H9 (cell line): Measurements from ENCODE around the gene TGFBRAP1. TPM values are rescaled to one million over a fixed set of nuclear protein-coding genes. Genes with fewer than 3 reads are reported as not detected.

Experiments
- DNase-seq: peaks from one replicate; pipeline ENCODE4 v3.0.0-alpha.2; 2017
- H2AFZ ChIP-seq: one replicate; pipeline ENCODE4 v1.6.1; 2013; ENCODE audit warnings: mild to moderate bottlenecking, low read length, control low read depth, moderate library complexity
- H2AK5ac ChIP-seq: 2 replicates; pipeline ENCODE4 v1.6.1; 2013; ENCODE audit warnings: low read length, control low read depth, mixed read lengths; ENCODE audit not compliant: insufficient read length
- H2BK120ac ChIP-seq: one replicate; pipeline ENCODE4 v1.6.1; 2013; ENCODE audit warnings: low read depth, mild to moderate bottlenecking, low read length, control low read depth, inconsistent platforms; ENCODE audit not compliant: poor library complexity, severe bottlenecking
- H2BK12ac ChIP-seq: 2 replicates; pipeline ENCODE4 v1.6.1; 2013; ENCODE audit warnings: low read length, control low read depth, mixed read lengths, low read depth; ENCODE audit not compliant: insufficient read length
- H2BK15ac ChIP-seq: 2 replicates; pipeline ENCODE4 v1.6.1; 2013; ENCODE audit warnings: low read depth, low read length, control low read depth
- H2BK20ac ChIP-seq: one replicate; pipeline ENCODE4 v1.6.1; 2013; ENCODE audit warnings: low read depth, mild to moderate bottlenecking, low read length, control low read depth, inconsistent platforms; ENCODE audit not compliant: poor library complexity, severe bottlenecking
- H2BK5ac ChIP-seq: 2 replicates; pipeline ENCODE4 v1.6.1; 2013; ENCODE audit warnings: low read length, control low read depth, mixed read lengths; ENCODE audit not compliant: insufficient read length
- H3K14ac ChIP-seq: 2 replicates; pipeline ENCODE4 v1.6.1; 2013; ENCODE audit warnings: low read length, control low read depth; ENCODE audit not compliant: insufficient read depth
- H3K18ac ChIP-seq: 2 replicates; pipeline ENCODE4 v1.6.1; 2013; ENCODE audit warnings: low read depth, mild to moderate bottlenecking, mixed read lengths, low read length, control low read depth; ENCODE audit not compliant: insufficient read length
- H3K23ac ChIP-seq: 2 replicates; pipeline ENCODE4 v1.6.1; 2013; ENCODE audit warnings: low read length, control low read depth, mixed read lengths, low read depth; ENCODE audit not compliant: insufficient read length
- H3K23me2 ChIP-seq: 2 replicates; pipeline ENCODE4 v1.6.1; 2013; ENCODE audit warnings: low read depth, mild to moderate bottlenecking, mixed read lengths, low read length, control low read depth; ENCODE audit not compliant: insufficient read length, poor library complexity, severe bottlenecking
- H3K27ac ChIP-seq: 2 replicates; pipeline ENCODE4 v1.5.1; 2013; ENCODE audit warnings: low read length, control low read depth, mixed read lengths, low read depth; ENCODE audit not compliant: insufficient read length
- H3K27me3 ChIP-seq: 2 replicates; pipeline ENCODE4 v1.6.1; 2013; ENCODE audit warnings: low read length, control low read depth, inconsistent platforms; ENCODE audit not compliant: insufficient read depth
- H3K4ac ChIP-seq: 2 replicates; pipeline ENCODE4 v1.6.1; 2013; ENCODE audit warnings: low read depth, mild to moderate bottlenecking, control low read depth, inconsistent platforms, low read length, moderate library complexity
- H3K4me1 ChIP-seq: 2 replicates; pipeline ENCODE4 v1.6.1; 2013; ENCODE audit warnings: low read length, control low read depth, inconsistent platforms; ENCODE audit not compliant: insufficient read depth
- H3K4me2 ChIP-seq: 2 replicates; pipeline ENCODE4 v1.6.1; 2013; ENCODE audit warnings: low read length, control low read depth, mixed read lengths; ENCODE audit not compliant: insufficient read length, insufficient read depth
- H3K56ac ChIP-seq: 2 replicates; pipeline ENCODE4 v1.6.1; 2013; ENCODE audit warnings: low read depth, mild to moderate bottlenecking, mixed read lengths, low read length, control low read depth; ENCODE audit not compliant: insufficient read length
- H3K79me1 ChIP-seq: 2 replicates; pipeline ENCODE4 v1.6.1; 2013; ENCODE audit warnings: low read depth, mild to moderate bottlenecking, moderate library complexity, low read length, control low read depth, inconsistent platforms; ENCODE audit not compliant: insufficient read depth, poor library complexity, severe bottlenecking
- H3K79me2 ChIP-seq: 2 replicates; pipeline ENCODE4 v1.6.1; 2013; ENCODE audit warnings: low read length, control low read depth, inconsistent platforms; ENCODE audit not compliant: insufficient read depth
- H3K9ac ChIP-seq: 2 replicates; pipeline ENCODE4 v1.6.1; 2013; ENCODE audit warnings: low read length, control low read depth, mixed read lengths; ENCODE audit not compliant: insufficient read length; ENCODE audit errors: extremely low read depth
- H3K9me3 ChIP-seq: one replicate; pipeline ENCODE4 v1.6.1; 2013; ENCODE audit warnings: low read depth, low read length, inconsistent platforms; ENCODE audit not compliant: control insufficient read depth
- H3T11ph ChIP-seq: one replicate; pipeline ENCODE4 v1.6.1; 2013; ENCODE audit warnings: mild to moderate bottlenecking, low read length, control low read depth, inconsistent platforms
- H4K20me1 ChIP-seq: one replicate; pipeline ENCODE4 v1.6.1; 2013; ENCODE audit not compliant: control insufficient read depth, insufficient read length, insufficient read depth
- H4K5ac ChIP-seq: 2 replicates; pipeline ENCODE4 v1.6.1; 2013; ENCODE audit warnings: low read depth, mild to moderate bottlenecking, mixed read lengths, low read length, control low read depth; ENCODE audit not compliant: insufficient read length
- H4K8ac ChIP-seq: replicated peaks from 2 replicates; pipeline ENCODE4 v1.6.1; 2013; ENCODE audit warnings: low read length, control low read depth, mixed read lengths, low read depth; ENCODE audit not compliant: insufficient read length
- H4K91ac ChIP-seq: 2 replicates; pipeline ENCODE4 v1.6.1; 2013; ENCODE audit warnings: low read depth, mild to moderate bottlenecking, moderate library complexity, mixed read lengths, low read length, control low read depth; ENCODE audit not compliant: insufficient read length
- H3K27ac Mint-ChIP-seq, 3 experiments: 2 replicates in 2 of 3; 3 replicates in 1 of 3; pipeline ENCODE4 v1.8.0; 2020 to 2021; ENCODE audit warnings: mixed read lengths in 3 of 3, mild to moderate bottlenecking in 1 of 3, moderate library complexity in 1 of 3
- H3K27me3 Mint-ChIP-seq: 2 replicates; pipeline ENCODE4 v1.8.0; 2021; ENCODE audit warnings: low read depth, mild to moderate bottlenecking, moderate library complexity, mixed read lengths
- H3K36me3 Mint-ChIP-seq, 3 experiments: 2 replicates in 2 of 3; 3 replicates in 1 of 3; pipeline ENCODE4 v1.8.0; 2020 to 2021; ENCODE audit warnings: low read depth in 3 of 3, mixed read lengths in 3 of 3; ENCODE audit not compliant: insufficient read depth in 1 of 3
- H3K4me1 Mint-ChIP-seq, 2 experiments: 2 replicates each; pipeline ENCODE4 v1.8.0; 2020; ENCODE audit warnings: mixed read lengths in 2 of 2
- H3K4me3 Mint-ChIP-seq, 2 experiments: 2 replicates in 1 of 2; 3 replicates in 1 of 2; pipeline ENCODE4 v1.8.0; 2020 to 2021; ENCODE audit warnings: mild to moderate bottlenecking in 2 of 2, mixed read lengths in 2 of 2, moderate library complexity in 1 of 2
- H3K9me3 Mint-ChIP-seq, 2 experiments: 2 replicates in 1 of 2; 3 replicates in 1 of 2; pipeline ENCODE4 v1.8.0; 2020; ENCODE audit warnings: mild to moderate bottlenecking in 2 of 2, mixed read lengths in 2 of 2, moderate library complexity in 1 of 2
- CTCF ChIP-seq: fragments of 200-600 bp; sonication (generic); conservative IDR thresholded peaks from 3 replicates; pipeline ENCODE4 v1.8.0; 2021; ENCODE audit warnings: antibody characterized with exemption, mild to moderate bottlenecking
- WGBS: extraction: QIAGEN DNeasy Blood & Tissue Kit; methylation state at CpG from one replicate; pipeline ENCODE4 v1.1.7; 2013; ENCODE audit warnings: missing lambda C conversion rate, low lambda C conversion rate, mixed read lengths; ENCODE audit not compliant: insufficient read length; ENCODE audit errors: extremely low coverage; 5-methylcytosine and 5-hydroxymethylcytosine counted together
- total RNA-seq: library from RNA; stranded (reverse); gene quantifications from 2 replicates; pipeline ENCODE4 v1.2.1, GENCODE V29; 2021

The TGFBRAP1 gene
- total RNA-seq, 1 experiment from 2014 or later = 23.6 TPM

DNA sequence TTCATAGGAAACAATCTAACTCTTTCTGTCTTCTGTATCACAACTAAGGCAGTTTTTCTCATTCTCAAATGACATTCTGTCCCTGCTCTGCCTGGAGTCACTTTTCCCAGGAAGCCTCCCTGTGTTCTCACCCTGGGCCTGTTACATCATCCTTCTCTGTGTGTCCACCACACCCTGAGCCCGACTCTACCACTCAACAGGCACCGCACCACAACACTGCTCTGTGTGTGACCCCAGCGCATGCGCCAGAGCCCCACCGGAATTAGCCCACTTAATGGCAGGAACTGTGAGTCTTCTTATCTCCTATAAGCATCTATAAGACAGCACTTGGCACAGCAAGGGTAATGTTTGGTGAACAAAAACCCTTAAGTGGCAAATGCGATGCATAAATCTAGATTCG lies 32.3 kb downstream of the TGFBRAP1 start:
- H3K56ac ChIP-seq = no peak overlapping the region
- no peaks in the 10 kb centered on the region for H3K9me3 Mint-ChIP-seq
- no peak overlapping the region for H3K9ac ChIP-seq
- H3K4me1 ChIP-seq = no peaks in the 10 kb centered on the region
- H3K14ac ChIP-seq = no peak overlapping the region
- TF ChIP-seq CTCF = no peak
- H3K79me2 ChIP-seq = no peaks in the 10 kb centered on the region
- no peak overlapping the region for H4K8ac ChIP-seq
- H4K5ac ChIP-seq = no peak overlapping the region
- H3K4me3 Mint-ChIP-seq = no peak overlapping the region
- no peak overlapping the region for H2BK5ac ChIP-seq
- no peaks in the 10 kb centered on the region; the same call in 1 of the 2 replicates for H3K27me3 Mint-ChIP-seq
- no peaks in the 10 kb centered on the region for H3K23me2 ChIP-seq
- H2BK20ac ChIP-seq = no peak overlapping the region
- H3K79me1 ChIP-seq = no peaks in the 10 kb centered on the region
- no peaks in the 10 kb centered on the region for H3K27me3 ChIP-seq
- no peak overlapping the region for H3K4ac ChIP-seq
- no peak overlapping the region for H3K18ac ChIP-seq
- H3K27ac Mint-ChIP-seq = peak overlapping the region in 1 of 3 experiments; percentile 72; a peak in 2 of 7 replicates
- H3K27ac ChIP-seq = no peak overlapping the region
- H2BK12ac ChIP-seq = no peak overlapping the region
- H3K36me3 Mint-ChIP-seq = peaks cover 10 to 40% (median 30%) of the 10 kb centered on the region in 3 experiments; a peak in 6 of 7 replicates
- WGBS = no CpG with 5 or more reads among the region's 7 CpGs
- DNase-seq = no peak
- H3T11ph ChIP-seq = no peak overlapping the region
- H2AK5ac ChIP-seq = no peak overlapping the region
- no peak overlapping the region for H3K4me2 ChIP-seq
- H2BK120ac ChIP-seq = no peak overlapping the region
- no peaks in the 10 kb centered on the region for H4K20me1 ChIP-seq
- H4K91ac ChIP-seq = no peak overlapping the region
- peaks cover 0 to 2% of the 10 kb centered on the region in 2 experiments; a peak in 1 of 4 replicates for H3K4me1 Mint-ChIP-seq
- H3K23ac ChIP-seq = no peak overlapping the region
- no peaks in the 10 kb centered on the region for H3K9me3 ChIP-seq
- no peak overlapping the region for H2AFZ ChIP-seq
- no peak overlapping the region for H2BK15ac ChIP-seq
